HepG2 (cell line): Measurements from ENCODE around the gene CCDC174. TPM values are rescaled to one million over a fixed set of nuclear protein-coding genes. Genes with fewer than 3 reads are reported as not detected.

Experiments
- AHDC1 ChIP-seq: sonication (generic); formaldehyde crosslinking; IDR thresholded peaks from 2 replicates; pipeline ENCODE4 v1.5.1; 2020; ENCODE audit warnings: mild to moderate bottlenecking, missing genetic modification reagents, borderline replicate concordance
- ARID3A ChIP-seq: IDR thresholded peaks from 2 replicates; pipeline ENCODE4 v1.6.1; 2012; ENCODE audit warnings: low read depth, low read length, improper control_type of control experiment
- CBFB ChIP-seq: sonication (generic); formaldehyde crosslinking; IDR thresholded peaks from 2 replicates; pipeline ENCODE4 v1.4.0; 2020; ENCODE audit warnings: missing genetic modification reagents
- CENPBD1 ChIP-seq: sonication (generic); formaldehyde crosslinking; IDR thresholded peaks from 2 replicates; pipeline ENCODE4 v1.8.0; 2022; ENCODE audit warnings: missing genetic modification reagents, low read depth, mild to moderate bottlenecking, borderline replicate concordance
- DPF2 ChIP-seq: sonication (generic); formaldehyde crosslinking; IDR thresholded peaks from 2 replicates; pipeline ENCODE4 v1.4.0; 2020; ENCODE audit warnings: mild to moderate bottlenecking, low read depth, missing genetic modification reagents, borderline replicate concordance
- FOXP1 ChIP-seq, 2 experiments: fragments of 450-650 bp in 1 of 2; IDR thresholded peaks; 2 replicates each; pipeline ENCODE4 v1.6.1; 2017 to 2018; ENCODE audit warnings: antibody characterized with exemption in 1 of 2
- FOXP4 ChIP-seq: sonication (generic); formaldehyde crosslinking; IDR thresholded peaks from 2 replicates; pipeline ENCODE4 v1.4.0; 2020; ENCODE audit warnings: missing genetic modification reagents
- GABPB1 ChIP-seq: IDR thresholded peaks from 2 replicates; pipeline ENCODE4 v1.6.1; 2016; ENCODE audit warnings: mild to moderate bottlenecking, missing genetic modification reagents, moderate library complexity, missing compliant biosample characterization
- HHEX ChIP-seq: IDR thresholded peaks from 2 replicates; pipeline ENCODE4 v1.6.1; 2016; ENCODE audit warnings: control low read depth
- NFYB ChIP-seq: sonication (generic); formaldehyde crosslinking; IDR thresholded peaks from 2 replicates; pipeline ENCODE4 v1.4.0; 2020; ENCODE audit warnings: missing genetic modification reagents
- TBX2 ChIP-seq: sonication (generic); formaldehyde crosslinking; IDR thresholded peaks from 2 replicates; pipeline ENCODE4 v1.5.0; 2020; ENCODE audit warnings: missing genetic modification reagents, mild to moderate bottlenecking, borderline replicate concordance
- TCF7L2 ChIP-seq: IDR thresholded peaks from 2 replicates; pipeline ENCODE4 v1.6.1; 2011; ENCODE audit warnings: mild to moderate bottlenecking, low read depth, low read length, moderate library complexity
- THAP11 ChIP-seq: IDR thresholded peaks from 2 replicates; pipeline ENCODE4 v1.6.1; 2016; ENCODE audit warnings: missing biosample characterization, missing genetic modification reagents
- ZFP91 ChIP-seq: sonication (generic); formaldehyde crosslinking; IDR thresholded peaks from 2 replicates; pipeline ENCODE4 v1.9.0; 2022; ENCODE audit warnings: missing genetic modification reagents, mild to moderate bottlenecking, borderline replicate concordance
- ZMAT5 ChIP-seq: sonication (generic); formaldehyde crosslinking; IDR thresholded peaks from 2 replicates; pipeline ENCODE4 v1.5.0; 2020; ENCODE audit warnings: mild to moderate bottlenecking, low read depth, missing genetic modification reagents, borderline replicate concordance
- polyA plus RNA-seq, 8 experiments: library from polyadenylated mRNA; depleted of rRNA in 3 of 8; stranded (reverse) in 7 of 8; unstranded in 1 of 8; fragments of >200 nt; fragmentation: Illumina TruSeq in 4 of 8; extraction: Trizol in 4 of 8; gene quantifications; 2 replicates each; pipeline versions ENCODE4 v1.2.1 to v1.2.3, GENCODE V29; 2011 to 2016; ENCODE audit warnings: low read depth in 4 of 8, missing spikeins in 1 of 8, mixed read lengths in 1 of 8; ENCODE audit not compliant: insufficient read depth in 1 of 8
- total RNA-seq, 5 experiments: library from RNA; depleted of rRNA; stranded (reverse); fragments of >200 nt; fragmentation: Illumina TruSeq; extraction: Trizol; gene quantifications; 2 replicates each; pipeline ENCODE4 v1.2.3, GENCODE V29; 2016; ENCODE audit warnings: low read depth in 1 of 5

CCDC174 gene
- total and polyA plus RNA-seq, 2 of the 13 experiments (the other 11 are each of a cell fraction or from before 2014, with no cell fraction given): 5.4 to 11.0 TPM

- TF ChIP-seq CENPBD1: no peak
- TF ChIP-seq AHDC1: peak; percentile 72; the same call in 1 of the 2 replicates
- TF ChIP-seq FOXP4 (CRISPR knock-in tag): peak; percentile 54; the same call in 1 of the 2 replicates
- 0 out of 2 replicates have a peak, but pooled peaks have one; percentile 16 for TF ChIP-seq TBX2
- 0 out of 2 replicates have a peak, but pooled peaks have one; percentile 26 for TF ChIP-seq CBFB (CRISPR knock-in tag)
- peak; percentile 28; the same call in 1 of the 2 replicates for TF ChIP-seq ZFP91 (CRISPR knock-in tag)
- TF ChIP-seq ZMAT5: no peak
- TF ChIP-seq THAP11 (CRISPR knock-in tag): peak; percentile 50; the same call in 1 of the 2 replicates
- TF ChIP-seq HHEX (CRISPR knock-in tag): no peak
- 0 out of 2 replicates have a peak, but pooled peaks have one; percentile 30 for TF ChIP-seq DPF2
- 0 out of 2 replicates have a peak, but pooled peaks have one; percentile 11 for TF ChIP-seq ARID3A
- 0 out of 2 replicates have a peak, but pooled peaks have one; percentile 12 for TF ChIP-seq GABPB1 (CRISPR knock-in tag)
- no peak for TF ChIP-seq TCF7L2
- no peak for TF ChIP-seq NFYB (CRISPR knock-in tag)
- TF ChIP-seq FOXP1 (IDR thresholded peaks at IDR 0.05): no peak
- TF ChIP-seq FOXP1 (CRISPR knock-in tag; IDR thresholded peaks at IDR 0.05): peak; percentile 75
Measured at GRCh38 chr3:14631687-14632441, 19.7 kb upstream of the CCDC174 start (continued).
